Measurements from ENCODE around the gene RGS10.
A peak's percentile ranks its signal among the peaks of the same experiment; 100 is the strongest.

Gene RGS10

DNA sequence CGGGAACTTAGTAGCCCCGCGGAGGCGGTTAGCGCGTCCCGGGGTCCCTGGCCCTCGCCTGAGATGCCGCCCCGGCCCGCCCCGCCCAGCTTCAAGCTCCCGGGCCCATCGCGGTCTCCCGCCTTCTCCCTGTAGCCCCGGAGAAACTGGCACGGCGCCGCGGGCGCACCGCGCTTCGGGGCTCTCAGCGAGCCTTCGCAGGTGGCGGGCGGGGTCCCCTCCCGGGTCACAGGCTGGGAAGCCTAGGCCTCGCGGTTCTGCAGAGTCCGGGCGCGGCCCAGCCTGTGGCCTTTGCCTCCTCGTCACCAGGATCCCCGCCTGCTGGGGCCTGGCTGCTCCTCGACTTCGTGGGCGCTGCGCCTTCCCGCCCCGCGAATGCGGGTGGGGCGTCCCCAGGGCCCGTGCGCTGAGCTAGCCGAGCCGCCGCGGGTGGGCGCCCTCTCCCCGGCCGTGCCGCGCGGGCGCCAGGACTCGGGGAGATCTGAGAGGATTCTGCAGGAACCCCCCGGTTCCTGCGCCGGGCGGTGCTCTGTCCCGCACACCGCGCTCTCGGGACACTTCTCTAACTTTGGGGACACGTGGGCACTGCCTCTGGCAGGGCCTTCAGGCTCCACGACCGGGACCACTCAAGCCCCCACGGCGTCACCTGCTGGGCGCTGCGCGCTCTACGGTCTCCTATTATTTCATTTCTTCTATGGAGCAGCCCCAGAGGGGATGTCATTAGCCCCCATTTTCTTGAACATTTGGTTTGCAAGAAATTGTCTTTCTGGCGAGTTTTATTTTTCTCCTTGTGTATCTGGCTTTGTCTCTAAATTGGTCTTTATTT is 682 bp upstream of the RGS10 start:
- TF ChIP-seq, protein P1, sequence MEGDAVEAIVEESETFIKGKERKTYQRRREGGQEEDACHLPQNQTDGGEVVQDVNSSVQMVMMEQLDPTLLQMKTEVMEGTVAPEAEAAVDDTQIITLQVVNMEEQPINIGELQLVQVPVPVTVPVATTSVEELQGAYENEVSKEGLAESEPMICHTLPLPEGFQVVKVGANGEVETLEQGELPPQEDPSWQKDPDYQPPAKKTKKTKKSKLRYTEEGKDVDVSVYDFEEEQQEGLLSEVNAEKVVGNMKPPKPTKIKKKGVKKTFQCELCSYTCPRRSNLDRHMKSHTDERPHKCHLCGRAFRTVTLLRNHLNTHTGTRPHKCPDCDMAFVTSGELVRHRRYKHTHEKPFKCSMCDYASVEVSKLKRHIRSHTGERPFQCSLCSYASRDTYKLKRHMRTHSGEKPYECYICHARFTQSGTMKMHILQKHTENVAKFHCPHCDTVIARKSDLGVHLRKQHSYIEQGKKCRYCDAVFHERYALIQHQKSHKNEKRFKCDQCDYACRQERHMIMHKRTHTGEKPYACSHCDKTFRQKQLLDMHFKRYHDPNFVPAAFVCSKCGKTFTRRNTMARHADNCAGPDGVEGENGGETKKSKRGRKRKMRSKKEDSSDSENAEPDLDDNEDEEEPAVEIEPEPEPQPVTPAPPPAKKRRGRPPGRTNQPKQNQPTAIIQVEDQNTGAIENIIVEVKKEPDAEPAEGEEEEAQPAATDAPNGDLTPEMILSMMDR (IDR thresholded peaks at IDR 0.05; ENCODE audit: borderline replicate concordance, insufficient read depth, low read depth, low read length) = peak; percentile 67
- peak overlapping the region; percentile 92 for H3K4me3 ChIP-seq (ENCODE audit: low read depth, low read length)

DNA sequence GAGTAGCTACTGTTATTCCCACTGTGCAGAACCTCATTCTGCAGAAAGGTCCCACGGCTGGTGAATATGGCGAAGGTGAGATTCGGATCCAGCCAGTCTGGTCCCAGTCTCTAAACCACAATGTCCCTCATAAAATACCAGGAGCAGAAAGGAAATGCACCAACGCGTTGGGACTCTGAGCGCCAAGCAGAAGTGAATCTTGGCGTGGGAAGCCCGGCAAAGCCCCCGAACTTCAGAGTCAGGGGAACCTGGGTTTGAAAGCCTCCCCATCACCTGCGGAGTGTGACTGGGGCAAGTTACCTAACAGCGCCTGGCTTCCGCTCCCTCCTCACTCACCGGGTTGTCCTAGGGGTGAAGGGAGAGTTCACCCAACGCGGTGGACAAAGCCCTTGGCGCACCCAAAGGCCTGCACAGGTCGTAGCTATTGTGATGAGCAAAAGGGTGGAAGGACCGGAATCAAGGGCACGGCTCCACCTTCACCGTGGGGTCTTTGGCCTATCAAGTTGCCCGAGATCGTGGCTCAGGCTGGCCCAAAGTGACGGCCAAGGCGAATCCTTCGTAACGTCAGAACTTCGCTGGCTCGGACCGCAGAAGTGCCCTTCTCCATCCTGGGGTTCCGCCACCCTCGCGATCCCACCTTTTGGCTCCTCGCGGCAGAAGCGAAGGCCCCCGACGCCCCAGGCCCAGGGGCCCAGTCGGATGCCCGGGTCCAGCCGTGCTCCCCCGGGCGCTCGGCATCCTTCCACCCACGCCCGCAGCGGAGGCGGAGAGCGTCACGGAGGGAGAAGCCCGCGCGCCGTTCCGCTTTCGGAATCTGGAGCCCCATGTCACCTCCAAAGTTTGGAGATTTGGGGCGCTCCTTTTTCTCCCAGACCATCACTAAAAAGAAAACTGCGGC is 811 bp downstream of the RGS10 start:
- peak overlapping the region; percentile 92 for H3K4me3 ChIP-seq (ENCODE audit: low read depth, low read length)
- TF ChIP-seq, protein P1 (IDR thresholded peaks at IDR 0.05; ENCODE audit: borderline replicate concordance, insufficient read depth, low read depth, low read length) = no peak

DNA sequence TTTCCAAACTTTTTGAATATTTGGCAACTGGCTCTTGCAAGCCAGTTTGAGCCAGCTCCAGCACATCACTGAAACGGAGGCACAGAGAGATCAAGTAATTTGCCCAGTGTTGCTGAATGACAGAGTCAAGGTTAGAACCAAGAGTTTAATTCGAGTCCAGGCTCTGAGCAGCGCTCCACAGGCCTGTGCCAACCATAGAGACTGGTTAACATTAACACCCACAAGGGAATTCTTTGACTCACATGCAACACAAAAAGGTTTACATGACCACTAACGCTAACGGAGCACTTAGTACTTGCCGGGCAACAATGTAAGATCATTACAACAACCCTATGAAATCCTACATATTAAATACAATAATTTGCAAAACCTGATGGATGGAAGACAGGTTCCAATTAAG is 1.5 kb downstream of the RGS10 start:
- TF ChIP-seq, protein P1 (IDR thresholded peaks at IDR 0.05; ENCODE audit: borderline replicate concordance, insufficient read depth, low read depth, low read length) = no peak
- H3K4me3 ChIP-seq (ENCODE audit: low read depth, low read length) = peak overlapping the region; percentile 92

DNA sequence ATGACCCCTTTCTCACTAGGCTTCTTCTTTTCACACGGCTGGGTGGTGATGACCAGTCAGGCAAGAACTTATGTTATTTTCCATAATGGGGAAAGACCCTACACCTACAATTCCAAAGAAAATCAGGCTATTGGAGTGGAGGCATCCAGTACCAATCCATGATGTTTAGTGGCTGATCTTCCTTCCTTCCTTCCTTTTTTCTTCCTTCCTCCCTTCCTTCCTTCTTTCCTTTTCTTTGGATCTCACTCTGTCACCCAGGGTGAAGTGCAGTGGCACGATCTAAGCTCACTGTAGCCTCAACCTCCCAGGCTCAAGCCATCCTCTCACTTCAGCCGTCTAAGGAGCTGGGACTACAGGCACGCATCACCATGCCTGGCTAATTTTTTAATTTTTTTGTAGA is 2.5 kb downstream of the RGS10 start:
- H3K4me3 ChIP-seq (ENCODE audit: low read depth, low read length) = peak overlapping the region; percentile 31
- TF ChIP-seq, protein P1 (IDR thresholded peaks at IDR 0.05; ENCODE audit: borderline replicate concordance, insufficient read depth, low read depth, low read length) = no peak

DNA sequence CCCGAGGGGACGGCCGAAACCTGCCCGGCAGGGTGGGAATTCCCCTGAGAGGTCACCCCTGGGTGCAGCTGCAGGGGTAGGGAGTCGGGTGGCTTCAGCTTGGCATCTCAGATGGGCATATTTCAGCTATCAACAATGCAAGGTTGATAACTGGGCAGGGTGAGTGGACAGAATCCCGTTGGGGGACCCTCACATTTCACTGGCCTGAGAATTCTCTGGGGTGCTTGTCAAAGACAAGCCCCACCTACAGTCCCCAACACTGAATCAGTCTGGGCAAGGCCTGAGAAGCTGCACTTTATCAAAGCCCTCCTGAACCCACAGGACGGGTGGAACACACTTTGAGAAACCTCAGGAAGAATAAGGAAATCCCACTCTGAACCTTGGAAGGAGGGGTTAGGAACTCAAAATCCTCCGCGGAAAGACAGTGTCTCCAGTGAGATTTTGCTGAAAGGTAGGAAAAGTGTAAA is 3.1 kb downstream of the RGS10 start:
- H3K4me3 ChIP-seq (ENCODE audit: low read depth, low read length) = peak overlapping the region; percentile 36
- TF ChIP-seq, protein P1 (IDR thresholded peaks at IDR 0.05; ENCODE audit: borderline replicate concordance, insufficient read depth, low read depth, low read length) = no peak

DNA sequence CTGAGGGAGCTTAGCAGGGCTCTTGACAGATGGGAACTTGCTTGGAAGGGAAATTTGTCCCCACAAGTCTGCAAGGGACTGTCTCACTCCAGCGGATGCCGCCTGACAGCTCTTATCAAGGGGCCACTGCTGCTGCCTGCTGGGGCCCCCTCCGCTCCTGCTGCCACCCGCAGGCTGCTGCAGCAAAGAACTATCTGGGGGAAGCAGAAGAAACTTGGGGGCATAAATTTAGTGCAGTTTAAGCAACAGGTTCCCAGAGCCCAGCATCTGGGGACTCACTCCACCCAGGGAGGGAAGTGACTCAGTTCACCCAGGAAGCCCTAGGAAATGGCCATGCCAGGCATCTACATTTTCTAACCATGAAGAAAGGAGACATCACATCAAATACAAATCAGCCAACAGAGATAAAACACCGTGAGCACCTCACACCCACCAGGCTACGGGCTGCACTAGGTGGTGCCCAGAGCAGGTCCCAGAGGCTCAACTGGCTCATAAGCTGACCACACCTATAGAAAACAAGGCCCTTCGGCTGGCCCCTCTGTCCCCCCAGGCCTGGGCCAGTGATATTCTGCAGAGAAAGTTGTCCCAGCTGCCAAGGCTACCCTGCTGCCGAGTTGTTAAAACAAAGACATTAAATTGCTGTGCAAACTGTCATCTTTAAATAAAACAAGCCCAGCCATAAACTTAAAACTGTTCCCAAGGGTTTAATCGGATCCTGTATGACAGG is 3.7 kb downstream of the RGS10 start:
- peak overlapping the region; percentile 23 for H3K4me3 ChIP-seq (ENCODE audit: low read depth, low read length)
- TF ChIP-seq, protein P1 (IDR thresholded peaks at IDR 0.05; ENCODE audit: borderline replicate concordance, insufficient read depth, low read depth, low read length) = peak; percentile 41; the same call in 1 of the 2 replicates
